HG03565 (cell line): ENCODE results near the gene C6orf120.
"Not testable (repeated sequence)": the region's sequence is repeated elsewhere in the genome, so short reads cannot be mapped to it uniquely, and the experiment has no call there.

Experiments used
- ATAC-seq: cut with Tn5 transposase; IDR thresholded peaks from one replicate; pipeline ENCODE4 v1.9.1; 2021; ENCODE audit warnings: mild to moderate bottlenecking, moderate library complexity; ENCODE audit not compliant: unreplicated experiment

C6orf120 gene

GRCh38 chr6:169678342-169678741 lies 23.6 kb upstream of the C6orf120 start:
- ATAC-seq, result no peak

DNA sequence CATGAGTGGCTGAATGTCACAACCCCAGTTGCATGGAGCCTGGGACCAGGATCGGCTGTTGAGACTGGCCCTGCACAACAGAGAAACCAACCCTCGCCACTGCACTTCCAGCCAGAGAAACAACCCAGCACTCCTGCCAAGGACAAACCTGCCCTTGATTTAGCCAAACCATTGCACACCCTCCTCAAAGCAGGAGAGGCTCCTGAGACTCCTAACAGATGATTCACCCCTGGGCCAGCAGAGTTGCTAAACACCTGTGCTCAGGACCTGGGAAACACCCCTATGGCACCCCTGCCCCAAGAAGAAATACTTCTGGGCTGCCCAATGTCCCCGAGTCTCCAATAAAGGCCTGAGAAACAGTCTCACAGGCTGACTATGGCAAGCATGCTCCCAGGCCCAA lies 17.9 kb upstream of the C6orf120 start:
- no peak for ATAC-seq

GRCh38 chr6:169685860-169686259 lies 16.1 kb upstream of the C6orf120 start:
- ATAC-seq, result no peak

- no peak for ATAC-seq
Measured at GRCh38 chr6:169689287-169689686, 12.6 kb upstream of the C6orf120 start.

- ATAC-seq, result no peak
Measured at GRCh38 chr6:169691260-169691659, 10.7 kb upstream of the C6orf120 start.

GRCh38 chr6:169692516-169692915 lies 9.4 kb upstream of the C6orf120 start:
- no peak for ATAC-seq

DNA sequence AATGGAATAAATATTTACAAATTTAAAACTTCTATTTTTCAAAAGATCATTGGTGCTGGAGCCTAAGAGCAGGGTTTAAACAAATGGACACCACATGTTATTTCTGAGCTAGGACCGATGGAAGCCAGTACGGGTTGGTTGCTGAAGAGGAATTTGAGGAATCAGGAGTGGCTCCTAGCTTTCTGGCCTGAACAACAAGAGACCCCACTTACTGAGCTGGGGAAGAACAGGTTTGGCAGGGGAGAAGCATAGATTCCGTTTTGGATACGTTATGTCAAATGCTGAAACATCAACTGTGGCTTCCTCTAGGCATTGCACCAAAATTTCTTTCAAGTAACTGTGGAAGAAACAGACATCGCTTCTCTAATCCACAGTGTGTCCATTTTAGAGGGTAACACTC lies 6.8 kb upstream of the C6orf120 start:
- ATAC-seq, result no peak

- not testable (repeated sequence) for ATAC-seq
Measured at GRCh38 chr6:169697115-169697514, 4.8 kb upstream of the C6orf120 start.

- ATAC-seq, result no peak
Measured at GRCh38 chr6:169700296-169700695, 1.6 kb upstream of the C6orf120 start.

DNA sequence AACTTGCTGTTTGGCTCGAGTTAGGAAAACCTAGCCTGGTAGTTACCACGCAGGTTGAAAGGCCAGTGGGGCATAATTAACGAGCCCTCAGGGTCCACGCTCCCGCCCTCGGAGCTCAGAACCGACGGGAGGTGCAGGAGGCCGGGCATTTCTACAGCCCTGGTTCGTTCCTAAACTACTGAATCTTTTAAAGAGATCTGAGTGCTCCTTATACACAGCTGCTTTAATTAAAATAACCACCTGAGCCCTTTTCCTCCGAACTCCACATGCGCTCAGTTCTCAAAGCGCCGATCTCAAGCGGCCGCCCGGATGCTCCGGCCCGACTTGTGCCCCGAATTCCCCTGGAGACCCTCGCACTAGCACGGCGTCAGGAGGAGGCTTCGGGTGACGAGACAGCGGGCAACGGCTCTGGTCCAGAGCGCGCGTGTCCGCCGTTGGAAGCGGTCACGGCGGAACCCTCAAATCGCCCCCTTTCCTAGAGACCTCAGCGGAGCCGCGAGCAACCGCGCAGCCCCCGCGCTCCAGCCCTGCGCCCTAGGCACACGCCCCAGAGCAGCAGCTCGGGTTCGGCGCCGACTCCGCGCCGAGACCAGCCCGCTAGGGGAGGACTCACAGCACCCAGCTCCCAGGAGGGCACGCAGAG lies 494 bp upstream of the C6orf120 start:
- no peak for ATAC-seq

DNA sequence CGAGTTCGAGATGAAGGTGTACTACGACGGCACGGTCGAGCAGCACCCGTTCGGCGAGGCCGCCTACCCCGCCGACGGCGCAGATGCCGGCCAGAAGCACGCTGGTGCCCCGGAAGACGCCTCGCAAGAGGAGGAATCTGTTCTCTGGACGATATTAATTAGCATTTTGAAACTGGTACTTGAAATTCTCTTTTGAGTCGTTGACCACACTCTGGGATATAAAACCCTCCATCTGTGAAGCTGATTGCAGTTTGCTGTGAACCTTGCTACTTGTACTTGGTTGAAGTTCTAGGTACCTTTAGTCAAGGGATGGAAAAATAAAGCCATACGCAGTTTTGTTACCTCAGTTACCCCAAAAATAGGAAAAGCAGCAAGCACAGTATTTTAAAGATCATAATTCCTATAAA lies 917 bp downstream of the C6orf120 start:
- ATAC-seq, result peak; percentile 13

GRCh38 chr6:169707772-169708171 lies 5.8 kb downstream of the C6orf120 start:
- ATAC-seq, result no peak

GRCh38 chr6:169709293-169709692 lies 7.4 kb downstream of the C6orf120 start:
- ATAC-seq, result no peak

- no peak for ATAC-seq
Measured at GRCh38 chr6:169710009-169710408, 8.1 kb downstream of the C6orf120 start.

- no peak for ATAC-seq
Measured at GRCh38 chr6:169714178-169714577, 12.3 kb downstream of the C6orf120 start.

- ATAC-seq, result no peak
Measured at GRCh38 chr6:169714595-169714994, 12.7 kb downstream of the C6orf120 start.

GRCh38 chr6:169719117-169719516 lies 17.2 kb downstream of the C6orf120 start:
- no peak for ATAC-seq

GRCh38 chr6:169720207-169720855 lies 18.4 kb downstream of the C6orf120 start:
- no peak for ATAC-seq

DNA sequence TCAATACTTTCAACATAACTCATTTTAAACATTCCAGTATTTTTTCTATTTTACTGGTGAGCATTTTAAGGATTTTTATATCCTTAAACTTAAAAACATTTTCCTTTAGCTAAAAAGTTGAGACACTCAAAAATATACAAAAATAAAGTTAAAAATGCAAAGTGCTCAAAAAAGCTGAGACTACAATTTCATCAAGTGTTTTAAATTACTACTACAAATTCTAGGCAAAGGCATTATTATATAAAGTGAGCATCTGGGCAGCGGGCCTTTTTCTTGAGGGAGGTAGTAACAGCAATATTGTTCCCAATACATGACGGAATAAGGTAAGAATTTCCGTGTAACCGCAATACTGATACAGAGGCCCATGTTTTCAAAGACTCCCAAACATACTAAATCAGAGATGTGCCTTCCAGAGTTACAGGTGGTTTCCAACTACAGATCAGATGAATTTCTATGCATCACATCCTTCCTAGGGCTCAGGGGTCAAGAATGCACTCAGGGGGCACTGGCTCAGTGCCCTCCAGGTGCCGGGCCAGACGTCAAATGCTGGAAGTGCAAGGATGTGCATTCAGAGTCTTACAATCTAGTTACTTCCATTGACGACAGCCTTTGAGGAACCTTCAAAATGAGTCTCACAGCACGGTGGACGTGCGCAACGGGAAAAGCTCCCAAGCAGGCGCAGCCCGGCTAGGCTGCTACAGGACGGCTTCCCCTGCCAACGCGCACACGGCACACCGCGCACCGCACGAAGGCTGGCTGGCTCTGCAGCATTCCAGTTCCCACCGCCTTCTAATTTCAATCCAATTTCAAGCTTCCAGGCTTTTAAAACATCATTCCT lies 20.7 kb downstream of the C6orf120 start:
- no peak for ATAC-seq

- ATAC-seq, result peak; percentile 31
Measured at GRCh38 chr6:169723200-169723909, 21.4 kb downstream of the C6orf120 start.

DNA sequence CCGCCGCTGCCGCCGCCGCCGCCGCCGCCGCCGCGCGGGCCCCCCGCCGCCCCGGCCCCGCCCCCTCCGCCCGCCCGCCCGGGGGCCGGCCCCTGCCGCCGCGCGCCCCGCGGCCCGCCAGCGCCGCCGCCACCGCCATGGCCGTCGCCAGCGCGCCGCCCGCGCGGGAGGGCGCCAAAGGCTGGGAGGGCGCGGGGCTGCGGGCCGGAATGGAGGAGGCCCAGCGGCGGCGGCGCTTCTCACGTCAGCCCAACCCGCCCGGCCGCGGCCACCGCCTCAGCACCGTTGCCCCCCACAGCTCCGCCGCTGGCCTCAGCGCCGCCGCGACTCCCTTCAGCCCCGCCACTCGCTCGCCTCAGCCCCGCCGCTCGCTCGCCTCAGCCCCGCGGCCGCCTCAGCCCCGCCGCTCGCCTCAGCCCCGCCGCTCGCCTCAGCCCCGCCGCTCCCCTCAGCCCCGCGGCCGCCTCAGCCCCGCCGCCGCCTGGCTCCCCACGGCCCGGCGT lies 22.1 kb downstream of the C6orf120 start:
- ATAC-seq, result peak; percentile 22
